Activated CD4-positive, alpha-beta memory T cell treated with anti-CD3 and anti-CD28 coated beads, Interleukin-2, amount 10 ng/mL, durations not matched to agents 7 days and 5 days (primary cell): Measurements from ENCODE around the gene PDE4B. TPM values are rescaled to one million over a fixed set of nuclear protein-coding genes. Genes with fewer than 3 reads are reported as not detected.
"Not testable (repeated sequence)": the region's sequence is repeated elsewhere in the genome, so short reads cannot be mapped to it uniquely, and the experiment has no call there.

Experiments used
- CTCF ChIA-PET: fragments of 350-600 bp; sonication (Branson Sonifier 250); formaldehyde crosslinking; loops from one replicate; lab custom pipeline; 2021; ENCODE audit warnings: antibody characterized with exemption, inconsistent platforms; lab: Charles Lee
- POLR2A ChIA-PET: fragments of 350-600 bp; sonication (Branson Sonifier 250); formaldehyde crosslinking; loops from one replicate; lab custom pipeline; 2021; ENCODE audit warnings: antibody characterized with exemption; lab: Charles Lee
- DNase-seq: peaks from one replicate; pipeline ENCODE4 v3.0.0-alpha.2; 2020
- H3K27ac Mint-ChIP-seq: one replicate; pipeline ENCODE4 v1.8.0; 2021; ENCODE audit warnings: mild to moderate bottlenecking, mixed read lengths
- H3K27me3 Mint-ChIP-seq: one replicate; pipeline ENCODE4 v1.8.0; 2021; ENCODE audit warnings: mixed read lengths
- H3K36me3 Mint-ChIP-seq: one replicate; pipeline ENCODE4 v1.8.0; 2021; ENCODE audit warnings: low read depth, mixed read lengths
- H3K4me1 Mint-ChIP-seq: one replicate; pipeline ENCODE4 v1.8.0; 2021; ENCODE audit warnings: mixed read lengths
- H3K4me3 Mint-ChIP-seq: one replicate; pipeline ENCODE4 v1.8.0; 2021; ENCODE audit warnings: mild to moderate bottlenecking, mixed read lengths
- H3K9me3 Mint-ChIP-seq: one replicate; pipeline ENCODE4 v1.8.0; 2021; ENCODE audit warnings: mixed read lengths
- total RNA-seq, 2 experiments: library from RNA; stranded (reverse); gene quantifications; one replicate each; pipeline ENCODE4 v1.2.3, GENCODE V29; 2021

PDE4B gene
- total RNA-seq, 2 experiments from 2014 or later, result 46.8 to 48.0 TPM

GRCh38 chr1:66073388-66073787 lies 280.7 kb downstream of the PDE4B start:
- DNase-seq, result no peak
- peaks cover 26% of the 10 kb centered on the region for H3K27me3 Mint-ChIP-seq
- no peaks in the 10 kb centered on the region for H3K4me1 Mint-ChIP-seq
- no peaks in the 10 kb centered on the region for H3K36me3 Mint-ChIP-seq
- H3K27ac Mint-ChIP-seq, result no peak overlapping the region
- ChIA-PET POLR2A (no interaction called here), CTCF (no interaction called here)
- no peak overlapping the region for H3K4me3 Mint-ChIP-seq
- no peaks in the 10 kb centered on the region for H3K9me3 Mint-ChIP-seq

DNA sequence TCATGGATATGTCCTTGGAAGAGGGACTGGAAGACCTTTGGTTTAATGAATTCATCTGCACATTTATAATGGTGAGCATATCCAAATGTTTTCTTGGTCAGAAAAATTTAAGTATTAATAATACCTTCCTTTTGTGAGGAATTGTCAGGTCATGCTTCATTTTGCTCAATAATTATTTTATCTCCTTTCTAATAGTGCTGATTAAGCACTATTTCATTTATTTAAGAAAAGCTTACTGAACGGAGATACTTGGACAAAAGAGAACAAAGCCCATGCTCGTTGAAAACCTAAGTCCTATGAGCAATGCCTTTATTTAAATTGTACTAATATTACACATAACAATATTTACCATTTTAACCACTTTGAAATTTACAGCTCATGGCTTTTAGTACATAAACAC lies 281.5 kb downstream of the PDE4B start:
- H3K4me3 Mint-ChIP-seq, result no peak overlapping the region
- CTCF ChIA-PET, result no interaction called here
- DNase-seq, result no peak
- H3K27ac Mint-ChIP-seq, result no peak overlapping the region
- H3K36me3 Mint-ChIP-seq, result no peaks in the 10 kb centered on the region
- no peaks in the 10 kb centered on the region for H3K4me1 Mint-ChIP-seq
- H3K9me3 Mint-ChIP-seq, result no peaks in the 10 kb centered on the region
- POLR2A ChIA-PET, result no interaction called here
- peaks cover 27% of the 10 kb centered on the region for H3K27me3 Mint-ChIP-seq

- POLR2A ChIA-PET, result no interaction called here
- no peaks in the 10 kb centered on the region for H3K36me3 Mint-ChIP-seq
Measured at GRCh38 chr1:66078412-66078811, 285.7 kb downstream of the PDE4B start.

GRCh38 chr1:66083003-66083402 lies 290.3 kb downstream of the PDE4B start:
- ChIA-PET POLR2A (no interaction called here), CTCF (no interaction called here)
- Mint-ChIP-seq H3K27ac (no peak overlapping the region), H3K4me3 (no peak overlapping the region), H3K4me1 (no peaks in the 10 kb centered on the region), H3K36me3 (no peaks in the 10 kb centered on the region), H3K27me3 (peaks cover 23% of the 10 kb centered on the region), H3K9me3 (no peaks in the 10 kb centered on the region)
- DNase-seq, result no peak

More at GRCh38 chr1:66078412-66078811, 285.7 kb downstream of the PDE4B start:
- CTCF ChIA-PET, result no interaction called here
- Mint-ChIP-seq H3K4me3 (no peak overlapping the region), H3K9me3 (no peaks in the 10 kb centered on the region), H3K27ac (no peak overlapping the region), H3K27me3 (peaks cover 20% of the 10 kb centered on the region), H3K4me1 (no peaks in the 10 kb centered on the region)
- DNase-seq, result no peak

DNA sequence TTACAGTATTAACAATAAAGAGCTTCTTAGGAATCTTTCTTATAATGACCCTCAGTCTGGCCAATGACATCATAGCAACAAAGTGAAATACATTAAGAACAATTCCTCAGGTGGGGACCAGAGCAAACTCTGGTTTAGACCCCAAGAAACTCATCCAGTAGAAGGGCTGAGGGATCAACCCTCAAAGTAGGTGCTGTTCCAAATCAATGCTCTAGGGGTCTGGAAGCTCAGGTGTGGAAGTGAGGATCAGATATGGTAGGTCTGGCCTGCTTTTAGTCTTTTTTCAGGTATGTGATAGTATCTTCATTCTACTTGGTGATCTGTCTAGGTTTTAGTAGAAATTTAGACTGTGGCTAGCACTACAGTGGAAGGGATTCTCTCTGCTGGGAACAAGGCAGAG lies 291.7 kb downstream of the PDE4B start:
- Mint-ChIP-seq H3K9me3 (no peaks in the 10 kb centered on the region), H3K27me3 (peaks cover 19% of the 10 kb centered on the region), H3K36me3 (no peaks in the 10 kb centered on the region), H3K4me3 (no peak overlapping the region), H3K27ac (no peak overlapping the region), H3K4me1 (no peaks in the 10 kb centered on the region)
- ChIA-PET POLR2A (no interaction called here), CTCF (no interaction called here)
- no peak for DNase-seq

DNA sequence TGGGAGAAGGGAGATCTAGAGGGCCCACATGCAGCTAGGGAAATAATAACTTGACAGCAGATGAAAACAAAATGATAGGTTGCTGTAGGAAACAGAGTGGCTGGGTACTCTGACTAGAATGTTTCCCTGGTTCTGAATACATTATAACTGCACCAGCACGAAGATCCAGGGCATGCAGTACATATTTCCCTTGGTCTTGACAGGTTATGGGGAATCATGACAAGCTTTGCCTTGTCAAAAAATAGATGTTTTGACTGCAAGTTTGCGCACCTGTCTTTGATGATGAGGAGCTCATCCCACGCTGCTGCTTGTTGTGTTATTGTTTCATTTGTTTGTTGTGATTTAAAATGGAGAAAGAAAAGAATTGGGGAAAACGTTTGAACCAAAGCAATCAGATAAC lies 292.9 kb downstream of the PDE4B start:
- peaks cover 19% of the 10 kb centered on the region for H3K27me3 Mint-ChIP-seq
- CTCF ChIA-PET, result interaction anchor here (1.0 kb wide), 1 partner anchor 157 kb away, joined by 3 read pairs; no protein-coding TSS in a partner anchor
- POLR2A ChIA-PET, result no interaction called here
- DNase-seq, result no peak
- H3K36me3 Mint-ChIP-seq, result no peaks in the 10 kb centered on the region
- H3K4me3 Mint-ChIP-seq, result no peak overlapping the region
- no peak overlapping the region for H3K27ac Mint-ChIP-seq
- no peaks in the 10 kb centered on the region for H3K9me3 Mint-ChIP-seq
- no peaks in the 10 kb centered on the region for H3K4me1 Mint-ChIP-seq

- Mint-ChIP-seq H3K9me3 (no peaks in the 10 kb centered on the region), H3K27me3 (peaks cover 11% of the 10 kb centered on the region), H3K27ac (no peak overlapping the region), H3K4me3 (no peak overlapping the region), H3K4me1 (peaks cover 3% of the 10 kb centered on the region), H3K36me3 (no peaks in the 10 kb centered on the region)
- no peak for DNase-seq
- ChIA-PET CTCF (no interaction called here), POLR2A (no interaction called here)
Measured at GRCh38 chr1:66088787-66089186, 296.1 kb downstream of the PDE4B start.

GRCh38 chr1:66090859-66091457 lies 298.3 kb downstream of the PDE4B start:
- CTCF ChIA-PET, result no interaction called here
- no peak overlapping the region for H3K4me3 Mint-ChIP-seq

GRCh38 chr1:66095190-66095589 lies 302.5 kb downstream of the PDE4B start:
- no peak overlapping the region for H3K27ac Mint-ChIP-seq
- no peak overlapping the region for H3K4me3 Mint-ChIP-seq
- CTCF ChIA-PET, result no interaction called here
- H3K27me3 Mint-ChIP-seq, result peaks cover 3% of the 10 kb centered on the region
- H3K36me3 Mint-ChIP-seq, result no peaks in the 10 kb centered on the region
- POLR2A ChIA-PET, result no interaction called here
- no peaks in the 10 kb centered on the region for H3K9me3 Mint-ChIP-seq
- peaks cover 3% of the 10 kb centered on the region for H3K4me1 Mint-ChIP-seq
- DNase-seq, result no peak

More at GRCh38 chr1:66090859-66091457, 298.3 kb downstream of the PDE4B start:
- H3K27me3 Mint-ChIP-seq, result peaks cover 7% of the 10 kb centered on the region
- H3K27ac Mint-ChIP-seq, result no peak overlapping the region
- H3K36me3 Mint-ChIP-seq, result no peaks in the 10 kb centered on the region
- H3K4me1 Mint-ChIP-seq, result peaks cover 3% of the 10 kb centered on the region
- H3K9me3 Mint-ChIP-seq, result no peaks in the 10 kb centered on the region
- POLR2A ChIA-PET, result no interaction called here
- DNase-seq, result no peak

DNA sequence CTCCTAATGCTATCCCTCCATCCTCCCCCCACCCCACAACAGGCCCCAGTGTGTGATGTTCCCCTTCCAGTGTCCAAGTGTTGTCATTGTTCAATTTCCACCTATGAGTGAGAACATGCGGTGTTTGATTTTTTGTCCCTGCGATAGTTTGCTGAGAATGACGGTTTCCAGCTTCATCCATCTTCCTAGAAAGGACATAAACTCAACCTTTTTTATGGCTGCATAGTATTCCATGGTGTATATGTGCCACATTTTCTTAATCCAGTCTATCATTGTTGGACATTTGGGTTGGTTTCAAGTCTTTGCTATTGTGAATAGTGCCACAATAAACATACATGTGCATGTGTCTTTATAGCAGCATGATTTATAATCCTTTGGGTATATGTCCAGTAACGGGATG lies 308.3 kb downstream of the PDE4B start:
- DNase-seq, CTCF ChIA-PET, H3K9me3 Mint-ChIP-seq, POLR2A ChIA-PET, H3K4me1 Mint-ChIP-seq, H3K27ac Mint-ChIP-seq, H3K27me3 Mint-ChIP-seq, H3K4me3 Mint-ChIP-seq, H3K36me3 Mint-ChIP-seq: not testable (repeated sequence)

GRCh38 chr1:66104076-66104475 lies 311.4 kb downstream of the PDE4B start:
- H3K27me3 Mint-ChIP-seq, H3K9me3 Mint-ChIP-seq, POLR2A ChIA-PET, CTCF ChIA-PET, H3K4me1 Mint-ChIP-seq, DNase-seq, H3K27ac Mint-ChIP-seq, H3K36me3 Mint-ChIP-seq, H3K4me3 Mint-ChIP-seq: not testable (repeated sequence)

DNA sequence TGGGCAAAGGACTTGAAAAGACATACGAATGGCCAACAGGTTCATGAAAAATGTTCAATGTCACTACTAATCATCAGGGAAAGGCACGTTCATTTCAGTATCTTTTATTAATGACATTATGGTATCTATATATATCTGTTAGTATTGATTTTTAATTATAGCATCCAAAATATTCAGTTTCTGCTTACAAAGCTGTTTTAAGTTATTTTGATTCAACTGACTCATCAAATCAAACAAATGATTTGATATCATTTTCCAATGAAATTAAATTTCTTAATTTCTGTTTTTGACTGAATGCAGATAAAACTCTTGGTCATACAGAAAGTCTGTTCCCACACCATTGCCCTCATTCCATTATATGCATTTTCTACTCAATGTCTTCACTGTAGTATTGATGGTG lies 315.9 kb downstream of the PDE4B start:
- Mint-ChIP-seq H3K27ac (no peak overlapping the region), H3K4me1 (no peaks in the 10 kb centered on the region), H3K9me3 (no peaks in the 10 kb centered on the region), H3K36me3 (no peaks in the 10 kb centered on the region), H3K4me3 (no peak overlapping the region), H3K27me3 (peaks cover 13% of the 10 kb centered on the region)
- no peak for DNase-seq
- ChIA-PET POLR2A (no interaction called here), CTCF (no interaction called here)

DNA sequence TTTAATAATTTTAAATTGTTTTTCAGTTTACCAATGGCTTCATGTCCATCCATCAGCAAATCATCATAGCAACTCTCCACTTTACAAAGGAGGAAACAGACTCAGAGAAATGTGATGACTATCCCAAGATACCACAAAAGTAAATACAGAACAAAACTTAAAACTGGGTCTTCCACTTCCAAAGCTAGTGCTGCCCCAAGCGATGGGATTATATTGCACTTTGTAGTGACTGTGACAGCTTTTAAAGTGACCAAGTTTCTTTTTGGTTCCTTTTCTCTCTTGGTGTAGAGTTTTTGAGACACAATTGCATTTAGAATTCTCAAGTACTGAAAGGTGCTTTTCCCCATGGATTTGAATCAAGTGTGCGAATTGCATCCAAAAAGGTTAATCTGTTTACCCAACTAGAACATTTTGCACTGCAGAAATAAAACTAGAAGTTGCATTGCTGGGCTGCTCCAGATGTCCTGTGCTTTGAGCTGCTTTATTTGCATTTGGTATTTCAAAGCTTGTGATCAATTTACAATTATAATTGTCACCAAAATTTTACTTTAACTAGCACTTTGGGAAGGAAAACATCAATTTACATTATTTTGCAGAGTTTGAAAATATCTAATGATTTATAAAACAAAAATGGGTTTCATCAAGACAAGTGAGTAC lies 320.2 kb downstream of the PDE4B start:
- POLR2A ChIA-PET, result no interaction called here
- CTCF ChIA-PET, result no interaction called here
- no peak for DNase-seq
- Mint-ChIP-seq H3K27ac (no peak overlapping the region), H3K36me3 (no peaks in the 10 kb centered on the region), H3K4me3 (no peak overlapping the region), H3K27me3 (peaks cover 13% of the 10 kb centered on the region), H3K9me3 (no peaks in the 10 kb centered on the region), H3K4me1 (no peaks in the 10 kb centered on the region)

DNA sequence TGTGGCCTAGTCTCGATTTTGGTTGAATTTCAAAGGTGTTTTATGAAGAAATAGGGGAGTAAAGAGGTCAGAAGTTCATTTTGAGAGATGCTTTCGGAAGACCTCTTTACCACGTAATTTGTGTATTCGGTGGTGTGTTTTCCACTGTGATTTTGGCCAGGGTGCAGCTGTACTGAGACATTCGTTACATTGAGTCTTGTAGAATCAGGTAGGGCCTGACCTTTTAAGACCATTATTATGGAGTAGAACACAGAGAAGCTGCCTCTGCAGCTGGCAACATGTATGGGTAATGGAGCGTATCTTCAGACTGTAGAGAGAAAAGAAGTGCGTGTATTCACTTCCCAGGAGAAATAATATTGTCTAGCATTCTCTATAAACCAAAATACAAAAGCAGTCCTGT lies 326.5 kb downstream of the PDE4B start:
- no peak overlapping the region for H3K4me3 Mint-ChIP-seq
- no peaks in the 10 kb centered on the region for H3K4me1 Mint-ChIP-seq
- ChIA-PET CTCF (interaction anchor here (0.6 kb wide), 1 partner anchor 20 kb away, joined by 3 read pairs; no protein-coding TSS in a partner anchor), POLR2A (no interaction called here)
- DNase-seq, result no peak
- no peaks in the 10 kb centered on the region for H3K36me3 Mint-ChIP-seq
- H3K27ac Mint-ChIP-seq, result no peak overlapping the region
- H3K27me3 Mint-ChIP-seq, result peaks cover 11% of the 10 kb centered on the region
- no peaks in the 10 kb centered on the region for H3K9me3 Mint-ChIP-seq
